Measurements from ENCODE around the gene RPA3.

Gene RPA3

DNA sequence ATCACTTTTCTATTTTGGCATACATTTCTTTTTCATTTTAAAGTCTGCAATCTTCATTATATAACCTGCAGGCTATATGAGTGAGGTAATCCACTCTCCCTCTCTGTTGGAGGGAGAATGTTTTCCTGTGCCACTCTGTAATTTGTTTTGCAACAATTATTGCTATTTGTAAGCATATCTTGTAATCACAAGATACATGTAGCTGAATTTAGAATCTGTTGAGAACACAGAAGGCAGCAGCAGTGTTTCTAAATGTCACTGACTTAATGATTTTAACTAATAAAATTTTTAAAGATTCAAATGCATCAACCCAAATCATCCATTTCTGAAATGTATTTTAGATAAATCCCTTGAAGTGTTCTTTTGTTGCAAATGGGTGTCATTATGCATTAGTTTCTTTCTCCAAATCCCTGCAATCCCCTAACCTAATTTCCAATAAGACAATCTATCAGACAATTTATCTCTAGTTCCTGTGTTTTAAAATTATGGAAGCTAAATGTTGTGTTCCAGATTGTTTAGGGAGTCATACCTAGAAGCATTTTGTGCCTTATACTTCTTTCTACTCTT, 97.7 kb downstream of the RPA3 start:
- Histone ChIP-seq H3K27me3 (ENCODE audit: insufficient read depth, poor library complexity, severe bottlenecking) (no peaks in the 10 kb centered on the region), H3K27ac (replicated peaks) (no peak overlapping the region), H3K4me3 (replicated peaks; ENCODE audit: insufficient read depth, low read length) (no peak overlapping the region)
- DNase-seq (ENCODE audit: low read depth in 1 of 2, low spot score in 1 of 2): no peak
- TF ChIP-seq, protein P1, sequence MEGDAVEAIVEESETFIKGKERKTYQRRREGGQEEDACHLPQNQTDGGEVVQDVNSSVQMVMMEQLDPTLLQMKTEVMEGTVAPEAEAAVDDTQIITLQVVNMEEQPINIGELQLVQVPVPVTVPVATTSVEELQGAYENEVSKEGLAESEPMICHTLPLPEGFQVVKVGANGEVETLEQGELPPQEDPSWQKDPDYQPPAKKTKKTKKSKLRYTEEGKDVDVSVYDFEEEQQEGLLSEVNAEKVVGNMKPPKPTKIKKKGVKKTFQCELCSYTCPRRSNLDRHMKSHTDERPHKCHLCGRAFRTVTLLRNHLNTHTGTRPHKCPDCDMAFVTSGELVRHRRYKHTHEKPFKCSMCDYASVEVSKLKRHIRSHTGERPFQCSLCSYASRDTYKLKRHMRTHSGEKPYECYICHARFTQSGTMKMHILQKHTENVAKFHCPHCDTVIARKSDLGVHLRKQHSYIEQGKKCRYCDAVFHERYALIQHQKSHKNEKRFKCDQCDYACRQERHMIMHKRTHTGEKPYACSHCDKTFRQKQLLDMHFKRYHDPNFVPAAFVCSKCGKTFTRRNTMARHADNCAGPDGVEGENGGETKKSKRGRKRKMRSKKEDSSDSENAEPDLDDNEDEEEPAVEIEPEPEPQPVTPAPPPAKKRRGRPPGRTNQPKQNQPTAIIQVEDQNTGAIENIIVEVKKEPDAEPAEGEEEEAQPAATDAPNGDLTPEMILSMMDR (IDR thresholded peaks at IDR 0.05; ENCODE audit: insufficient read depth, low read length): no peak
- TF ChIP-seq, protein P2, sequence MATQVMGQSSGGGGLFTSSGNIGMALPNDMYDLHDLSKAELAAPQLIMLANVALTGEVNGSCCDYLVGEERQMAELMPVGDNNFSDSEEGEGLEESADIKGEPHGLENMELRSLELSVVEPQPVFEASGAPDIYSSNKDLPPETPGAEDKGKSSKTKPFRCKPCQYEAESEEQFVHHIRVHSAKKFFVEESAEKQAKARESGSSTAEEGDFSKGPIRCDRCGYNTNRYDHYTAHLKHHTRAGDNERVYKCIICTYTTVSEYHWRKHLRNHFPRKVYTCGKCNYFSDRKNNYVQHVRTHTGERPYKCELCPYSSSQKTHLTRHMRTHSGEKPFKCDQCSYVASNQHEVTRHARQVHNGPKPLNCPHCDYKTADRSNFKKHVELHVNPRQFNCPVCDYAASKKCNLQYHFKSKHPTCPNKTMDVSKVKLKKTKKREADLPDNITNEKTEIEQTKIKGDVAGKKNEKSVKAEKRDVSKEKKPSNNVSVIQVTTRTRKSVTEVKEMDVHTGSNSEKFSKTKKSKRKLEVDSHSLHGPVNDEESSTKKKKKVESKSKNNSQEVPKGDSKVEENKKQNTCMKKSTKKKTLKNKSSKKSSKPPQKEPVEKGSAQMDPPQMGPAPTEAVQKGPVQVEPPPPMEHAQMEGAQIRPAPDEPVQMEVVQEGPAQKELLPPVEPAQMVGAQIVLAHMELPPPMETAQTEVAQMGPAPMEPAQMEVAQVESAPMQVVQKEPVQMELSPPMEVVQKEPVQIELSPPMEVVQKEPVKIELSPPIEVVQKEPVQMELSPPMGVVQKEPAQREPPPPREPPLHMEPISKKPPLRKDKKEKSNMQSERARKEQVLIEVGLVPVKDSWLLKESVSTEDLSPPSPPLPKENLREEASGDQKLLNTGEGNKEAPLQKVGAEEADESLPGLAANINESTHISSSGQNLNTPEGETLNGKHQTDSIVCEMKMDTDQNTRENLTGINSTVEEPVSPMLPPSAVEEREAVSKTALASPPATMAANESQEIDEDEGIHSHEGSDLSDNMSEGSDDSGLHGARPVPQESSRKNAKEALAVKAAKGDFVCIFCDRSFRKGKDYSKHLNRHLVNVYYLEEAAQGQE (IDR thresholded peaks at IDR 0.05; ENCODE audit: insufficient replicate concordance, low read depth): no peak
- TF ChIP-seq GABPA (IDR thresholded peaks at IDR 0.05; ENCODE audit: low read depth): no peak
- TF ChIP-seq POLR2AphosphoS5 (IDR thresholded peaks at IDR 0.05; ENCODE audit: low read depth): no peak
- no peak for TF ChIP-seq SPI1 (IDR thresholded peaks at IDR 0.05; ENCODE audit: borderline replicate concordance, low read depth)

DNA sequence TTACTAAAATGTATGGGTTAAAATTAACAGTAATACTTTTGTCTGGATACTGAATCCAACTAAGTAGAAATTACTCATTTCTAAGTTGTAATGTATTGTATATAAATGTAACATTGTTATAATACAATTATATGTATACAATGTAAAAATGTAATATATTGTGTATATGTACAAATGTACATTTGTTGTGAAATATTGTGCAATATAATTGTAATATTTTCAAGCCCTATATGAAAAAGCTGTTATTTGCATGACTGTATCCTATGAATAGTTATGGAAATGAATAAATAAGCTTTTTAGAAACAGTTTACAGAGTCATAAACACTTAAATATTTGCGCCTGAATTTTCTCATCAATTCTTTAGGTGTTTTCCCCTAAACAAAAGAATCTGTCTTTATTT, 98.2 kb downstream of the RPA3 start:
- Histone ChIP-seq H3K4me3 (replicated peaks; ENCODE audit: insufficient read depth, low read length) (no peak overlapping the region), H3K27ac (replicated peaks) (no peak overlapping the region), H3K27me3 (ENCODE audit: insufficient read depth, poor library complexity, severe bottlenecking) (no peaks in the 10 kb centered on the region)
- DNase-seq (ENCODE audit: low read depth in 1 of 2, low spot score in 1 of 2): no peak
- TF ChIP-seq GABPA (IDR thresholded peaks at IDR 0.05; ENCODE audit: low read depth): no peak
- TF ChIP-seq POLR2AphosphoS5 (IDR thresholded peaks at IDR 0.05; ENCODE audit: low read depth): no peak
- TF ChIP-seq, protein P1 (IDR thresholded peaks at IDR 0.05; ENCODE audit: insufficient read depth, low read length): no peak
- TF ChIP-seq, protein P2 (IDR thresholded peaks at IDR 0.05; ENCODE audit: insufficient replicate concordance, low read depth): no peak
- no peak for TF ChIP-seq SPI1 (IDR thresholded peaks at IDR 0.05; ENCODE audit: borderline replicate concordance, low read depth)

DNA sequence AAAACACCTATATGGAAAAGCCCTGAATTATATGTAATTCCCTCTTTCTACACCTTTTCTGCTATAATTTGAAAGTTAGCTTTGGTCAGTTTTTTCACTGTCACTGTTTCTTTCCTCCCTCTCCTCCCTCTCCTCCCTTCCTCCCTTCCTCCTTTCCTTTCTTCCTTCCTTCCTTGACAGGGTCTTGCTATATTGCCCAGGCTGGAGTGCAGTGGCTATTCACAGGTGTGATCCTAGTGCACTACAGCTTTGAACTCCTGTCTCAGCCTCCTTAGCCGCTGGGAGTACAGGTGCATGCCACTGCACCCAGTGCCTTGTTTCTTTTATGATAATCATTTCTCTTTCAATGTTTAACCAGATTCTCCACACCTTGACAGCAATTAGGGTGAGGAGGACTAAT, 100.0 kb downstream of the RPA3 start:
- Histone ChIP-seq H3K27ac (replicated peaks) (no peak overlapping the region), H3K27me3 (ENCODE audit: insufficient read depth, poor library complexity, severe bottlenecking) (no peaks in the 10 kb centered on the region), H3K4me3 (replicated peaks; ENCODE audit: insufficient read depth, low read length) (no peak overlapping the region)
- DNase-seq (ENCODE audit: low read depth in 1 of 2, low spot score in 1 of 2): no peak
- TF ChIP-seq POLR2AphosphoS5 (IDR thresholded peaks at IDR 0.05; ENCODE audit: low read depth) (no peak), GABPA (IDR thresholded peaks at IDR 0.05; ENCODE audit: low read depth) (no peak), SPI1 (IDR thresholded peaks at IDR 0.05; ENCODE audit: borderline replicate concordance, low read depth) (no peak)
- TF ChIP-seq, protein P1 (IDR thresholded peaks at IDR 0.05; ENCODE audit: insufficient read depth, low read length): no peak
- TF ChIP-seq, protein P2 (IDR thresholded peaks at IDR 0.05; ENCODE audit: insufficient replicate concordance, low read depth): no peak

All from HL-60 (cell line).